ENCODE measurements around the gene PLAGL2. TPM values are rescaled to one million over a fixed set of nuclear protein-coding genes. Genes with fewer than 3 reads are reported as not detected.

Gene PLAGL2
- polyA plus RNA-seq, 1 donor from 2014 or later = 2.7 TPM

DNA sequence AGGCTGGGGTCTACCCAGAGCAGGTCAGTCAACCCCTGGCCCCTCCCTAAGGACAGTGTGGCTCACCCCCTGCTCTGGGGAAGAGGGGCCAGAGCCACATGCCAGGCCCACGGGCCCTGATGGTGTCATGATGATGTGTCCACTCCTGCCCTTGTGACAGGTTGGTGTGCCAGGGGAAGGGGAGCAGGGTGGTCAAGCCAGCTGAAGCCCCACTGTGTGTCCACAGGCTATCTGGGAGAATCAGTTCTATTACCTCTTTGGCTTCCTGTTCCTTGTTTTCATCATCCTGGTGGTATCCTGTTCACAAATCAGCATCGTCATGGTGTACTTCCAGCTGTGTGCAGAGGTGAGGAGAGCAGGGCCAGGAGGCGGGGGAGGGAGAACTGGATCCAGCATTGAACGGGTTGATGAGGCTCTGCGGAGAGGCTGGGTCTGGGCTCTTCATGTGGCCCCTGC, 47.7 kb downstream of the PLAGL2 start:
- Histone ChIP-seq H3K27ac (ENCODE audit: low read length) (no peak overlapping the region), H3K9me2 (ENCODE audit: insufficient read depth, low read length) (no peaks in the 10 kb centered on the region), H3F3A (ENCODE audit: insufficient read depth, low read length, poor library complexity, severe bottlenecking) (no peaks in the 10 kb centered on the region), H2AFZ (ENCODE audit: low read depth, low read length) (no peak overlapping the region), H3K4me3 (ENCODE audit: low read length) (no peak overlapping the region), H3K27me3 (ENCODE audit: insufficient read depth, low read depth, low read length) (no peaks in the 10 kb centered on the region), H3K79me2 (replicated peaks; ENCODE audit: insufficient read depth, low read length) (no peaks in the 10 kb centered on the region), H3K36me3 (ENCODE audit: insufficient read depth, low read length) (peaks cover 22% of the 10 kb centered on the region), H3K4me2 (ENCODE audit: low read length) (no peak overlapping the region), H3K9ac (ENCODE audit: low read length) (no peak overlapping the region), H4K20me1 (ENCODE audit: insufficient read depth) (no peaks in the 10 kb centered on the region), H3K9me3 (ENCODE audit: low read length) (no peaks in the 10 kb centered on the region)
- no peak for TF ChIP-seq SMC3 (conservative IDR thresholded peaks at IDR 0.05; ENCODE audit: poor library complexity)
- TF ChIP-seq, protein P1, sequence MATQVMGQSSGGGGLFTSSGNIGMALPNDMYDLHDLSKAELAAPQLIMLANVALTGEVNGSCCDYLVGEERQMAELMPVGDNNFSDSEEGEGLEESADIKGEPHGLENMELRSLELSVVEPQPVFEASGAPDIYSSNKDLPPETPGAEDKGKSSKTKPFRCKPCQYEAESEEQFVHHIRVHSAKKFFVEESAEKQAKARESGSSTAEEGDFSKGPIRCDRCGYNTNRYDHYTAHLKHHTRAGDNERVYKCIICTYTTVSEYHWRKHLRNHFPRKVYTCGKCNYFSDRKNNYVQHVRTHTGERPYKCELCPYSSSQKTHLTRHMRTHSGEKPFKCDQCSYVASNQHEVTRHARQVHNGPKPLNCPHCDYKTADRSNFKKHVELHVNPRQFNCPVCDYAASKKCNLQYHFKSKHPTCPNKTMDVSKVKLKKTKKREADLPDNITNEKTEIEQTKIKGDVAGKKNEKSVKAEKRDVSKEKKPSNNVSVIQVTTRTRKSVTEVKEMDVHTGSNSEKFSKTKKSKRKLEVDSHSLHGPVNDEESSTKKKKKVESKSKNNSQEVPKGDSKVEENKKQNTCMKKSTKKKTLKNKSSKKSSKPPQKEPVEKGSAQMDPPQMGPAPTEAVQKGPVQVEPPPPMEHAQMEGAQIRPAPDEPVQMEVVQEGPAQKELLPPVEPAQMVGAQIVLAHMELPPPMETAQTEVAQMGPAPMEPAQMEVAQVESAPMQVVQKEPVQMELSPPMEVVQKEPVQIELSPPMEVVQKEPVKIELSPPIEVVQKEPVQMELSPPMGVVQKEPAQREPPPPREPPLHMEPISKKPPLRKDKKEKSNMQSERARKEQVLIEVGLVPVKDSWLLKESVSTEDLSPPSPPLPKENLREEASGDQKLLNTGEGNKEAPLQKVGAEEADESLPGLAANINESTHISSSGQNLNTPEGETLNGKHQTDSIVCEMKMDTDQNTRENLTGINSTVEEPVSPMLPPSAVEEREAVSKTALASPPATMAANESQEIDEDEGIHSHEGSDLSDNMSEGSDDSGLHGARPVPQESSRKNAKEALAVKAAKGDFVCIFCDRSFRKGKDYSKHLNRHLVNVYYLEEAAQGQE (IDR thresholded peaks at IDR 0.05; ENCODE audit: borderline replicate concordance) = no peak
- no peak for TF ChIP-seq TAF1 (IDR thresholded peaks at IDR 0.05; ENCODE audit: low read depth)
- no peak for TF ChIP-seq RAD21 (conservative IDR thresholded peaks at IDR 0.05)
- TF ChIP-seq, protein P2, sequence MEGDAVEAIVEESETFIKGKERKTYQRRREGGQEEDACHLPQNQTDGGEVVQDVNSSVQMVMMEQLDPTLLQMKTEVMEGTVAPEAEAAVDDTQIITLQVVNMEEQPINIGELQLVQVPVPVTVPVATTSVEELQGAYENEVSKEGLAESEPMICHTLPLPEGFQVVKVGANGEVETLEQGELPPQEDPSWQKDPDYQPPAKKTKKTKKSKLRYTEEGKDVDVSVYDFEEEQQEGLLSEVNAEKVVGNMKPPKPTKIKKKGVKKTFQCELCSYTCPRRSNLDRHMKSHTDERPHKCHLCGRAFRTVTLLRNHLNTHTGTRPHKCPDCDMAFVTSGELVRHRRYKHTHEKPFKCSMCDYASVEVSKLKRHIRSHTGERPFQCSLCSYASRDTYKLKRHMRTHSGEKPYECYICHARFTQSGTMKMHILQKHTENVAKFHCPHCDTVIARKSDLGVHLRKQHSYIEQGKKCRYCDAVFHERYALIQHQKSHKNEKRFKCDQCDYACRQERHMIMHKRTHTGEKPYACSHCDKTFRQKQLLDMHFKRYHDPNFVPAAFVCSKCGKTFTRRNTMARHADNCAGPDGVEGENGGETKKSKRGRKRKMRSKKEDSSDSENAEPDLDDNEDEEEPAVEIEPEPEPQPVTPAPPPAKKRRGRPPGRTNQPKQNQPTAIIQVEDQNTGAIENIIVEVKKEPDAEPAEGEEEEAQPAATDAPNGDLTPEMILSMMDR (IDR thresholded peaks at IDR 0.05; ENCODE audit: poor library complexity, severe bottlenecking) = no peak
- no peak for TF ChIP-seq MXI1 (conservative IDR thresholded peaks at IDR 0.05; ENCODE audit: poor library complexity, severe bottlenecking)
- no peak for TF ChIP-seq EP300 (conservative IDR thresholded peaks at IDR 0.05; ENCODE audit: poor library complexity, severe bottlenecking)

DNA sequence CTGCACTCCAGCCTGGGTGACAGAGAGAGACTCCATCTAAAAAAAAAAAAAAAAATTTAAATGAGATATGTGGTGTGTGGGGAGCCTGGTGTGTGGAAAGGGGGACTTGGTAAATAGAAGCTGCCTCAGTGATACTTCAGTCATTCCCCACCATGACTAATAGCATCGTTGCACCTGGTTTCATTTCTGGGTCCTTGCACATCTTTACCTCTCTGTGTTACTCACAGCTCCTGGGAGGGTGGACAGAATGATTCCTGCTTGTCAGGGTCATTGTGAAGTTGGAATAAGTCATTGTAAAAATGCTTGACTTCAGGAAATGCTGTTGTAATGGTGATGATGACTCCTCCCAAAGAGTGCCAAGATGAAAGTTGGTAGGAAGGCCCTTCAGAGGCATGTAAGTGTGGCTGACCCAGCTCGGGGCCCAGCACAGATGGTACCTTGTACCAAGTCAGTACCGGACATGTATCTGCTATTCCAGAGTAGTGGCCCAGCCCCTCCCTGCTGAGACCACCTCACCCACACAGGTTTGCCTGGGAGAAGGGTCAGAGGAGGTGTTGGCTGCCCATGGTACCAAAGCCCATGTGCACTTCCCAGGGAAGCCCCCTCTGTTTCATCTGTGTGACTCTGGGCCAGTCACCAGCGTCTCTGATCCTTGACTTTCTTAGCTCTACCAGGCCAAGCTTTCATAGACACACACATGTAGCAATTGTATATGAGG, 48.4 kb downstream of the PLAGL2 start:
- H3K9me2 ChIP-seq (ENCODE audit: insufficient read depth, low read length) = no peaks in the 10 kb centered on the region
- no peaks in the 10 kb centered on the region for H3K79me2 ChIP-seq (replicated peaks; ENCODE audit: insufficient read depth, low read length)
- no peaks in the 10 kb centered on the region for H3F3A ChIP-seq (ENCODE audit: insufficient read depth, low read length, poor library complexity, severe bottlenecking)
- no peak overlapping the region for H2AFZ ChIP-seq (ENCODE audit: low read depth, low read length)
- no peak overlapping the region for H3K27ac ChIP-seq (ENCODE audit: low read length)
- peaks cover 22% of the 10 kb centered on the region for H3K36me3 ChIP-seq (ENCODE audit: insufficient read depth, low read length)
- no peaks in the 10 kb centered on the region for H4K20me1 ChIP-seq (ENCODE audit: insufficient read depth)
- no peaks in the 10 kb centered on the region for H3K9me3 ChIP-seq (ENCODE audit: low read length)
- TF ChIP-seq POLR2AphosphoS5 (IDR thresholded peaks at IDR 0.05) (no peak), EZH2 (IDR thresholded peaks at IDR 0.05; ENCODE audit: borderline replicate concordance, insufficient read depth, low read length, poor library complexity, severe bottlenecking) (no peak), TAF1 (IDR thresholded peaks at IDR 0.05; ENCODE audit: low read depth) (no peak), SMC3 (conservative IDR thresholded peaks at IDR 0.05; ENCODE audit: poor library complexity) (no peak), MXI1 (conservative IDR thresholded peaks at IDR 0.05; ENCODE audit: poor library complexity, severe bottlenecking) (no peak), EP300 (conservative IDR thresholded peaks at IDR 0.05; ENCODE audit: poor library complexity, severe bottlenecking) (no peak)
- TF ChIP-seq, protein P2 (IDR thresholded peaks at IDR 0.05; ENCODE audit: poor library complexity, severe bottlenecking) = no peak
- TF ChIP-seq, protein P1 (IDR thresholded peaks at IDR 0.05; ENCODE audit: borderline replicate concordance) = no peak
- H3K9ac ChIP-seq (ENCODE audit: low read length) = no peak overlapping the region
- H3K4me3 ChIP-seq (ENCODE audit: low read length) = no peak overlapping the region
- no peaks in the 10 kb centered on the region for H3K27me3 ChIP-seq (ENCODE audit: insufficient read depth, low read depth, low read length)
- H3K4me2 ChIP-seq (ENCODE audit: low read length) = no peak overlapping the region

All from neural cell (in vitro differentiated cells).